Activated CD4-positive, alpha-beta T cell treated with anti-CD3 and anti-CD28 coated beads, Interleukin-10, Interleukin-2, amounts not matched to agents 100 ng/mL and 50 ng/mL, durations not matched to agents 16 hours and 8 hours (primary cell): ENCODE data around the gene VGLL4.
"Not testable (repeated sequence)": the region's sequence is repeated elsewhere in the genome, so short reads cannot be mapped to it uniquely, and the experiment has no call there.

ENCODE experiments used
- DNase-seq: peaks from one replicate; pipeline ENCODE4 v3.0.0-alpha.2; 2020

The VGLL4 gene

GRCh38 chr3:11546657-11547302 lies 96.9 kb downstream of the VGLL4 start:
- DNase-seq: no peak

- DNase-seq: no peak
These were observed 98.4 kb downstream of the VGLL4 start for GRCh38 chr3:11545186-11545851.

DNA sequence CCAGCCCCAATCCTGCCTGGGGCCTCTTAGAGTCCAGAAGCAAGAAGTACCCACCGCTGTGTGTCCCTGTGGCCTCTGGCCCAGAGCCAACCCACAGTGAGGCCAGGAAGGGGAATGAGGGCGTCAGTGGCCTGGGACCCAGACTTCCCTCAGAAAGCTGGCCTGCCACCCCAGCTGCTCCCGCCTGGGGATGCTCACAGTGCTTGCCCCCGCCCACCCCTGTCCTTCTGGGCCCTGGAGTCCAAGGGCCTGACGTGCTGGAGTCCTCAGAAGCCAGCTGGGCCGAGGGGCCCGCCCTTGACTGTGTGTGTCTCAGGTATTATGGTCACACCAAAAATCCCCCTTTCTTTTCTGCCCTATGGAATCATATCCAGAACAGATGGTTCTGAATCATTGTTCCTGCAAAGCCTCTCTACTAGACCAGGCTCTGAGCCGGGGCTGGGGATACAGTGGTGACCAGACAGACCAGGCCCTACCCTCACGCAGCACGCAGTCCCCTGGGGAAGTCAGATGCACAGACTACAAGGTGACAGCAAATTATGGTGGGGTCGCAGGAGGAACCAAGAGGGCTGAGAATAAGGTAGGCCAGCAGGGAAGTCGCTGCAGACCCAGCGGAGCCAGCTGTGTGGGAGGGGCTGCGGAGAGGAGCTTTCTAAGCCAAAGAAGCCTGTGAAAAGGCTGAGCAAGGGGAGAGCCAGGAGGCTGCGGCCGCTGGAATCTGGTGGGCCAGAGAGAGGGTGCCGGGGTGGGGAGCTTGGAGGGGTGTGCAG lies 99.1 kb downstream of the VGLL4 start:
- DNase-seq: no peak

GRCh38 chr3:11543948-11544387 lies 99.7 kb downstream of the VGLL4 start:
- DNase-seq: no peak

- DNase-seq: no peak
These were observed 100.4 kb downstream of the VGLL4 start for GRCh38 chr3:11543141-11543947.

- DNase-seq: no peak
These were observed 101.2 kb downstream of the VGLL4 start for GRCh38 chr3:11542551-11542950.

DNA sequence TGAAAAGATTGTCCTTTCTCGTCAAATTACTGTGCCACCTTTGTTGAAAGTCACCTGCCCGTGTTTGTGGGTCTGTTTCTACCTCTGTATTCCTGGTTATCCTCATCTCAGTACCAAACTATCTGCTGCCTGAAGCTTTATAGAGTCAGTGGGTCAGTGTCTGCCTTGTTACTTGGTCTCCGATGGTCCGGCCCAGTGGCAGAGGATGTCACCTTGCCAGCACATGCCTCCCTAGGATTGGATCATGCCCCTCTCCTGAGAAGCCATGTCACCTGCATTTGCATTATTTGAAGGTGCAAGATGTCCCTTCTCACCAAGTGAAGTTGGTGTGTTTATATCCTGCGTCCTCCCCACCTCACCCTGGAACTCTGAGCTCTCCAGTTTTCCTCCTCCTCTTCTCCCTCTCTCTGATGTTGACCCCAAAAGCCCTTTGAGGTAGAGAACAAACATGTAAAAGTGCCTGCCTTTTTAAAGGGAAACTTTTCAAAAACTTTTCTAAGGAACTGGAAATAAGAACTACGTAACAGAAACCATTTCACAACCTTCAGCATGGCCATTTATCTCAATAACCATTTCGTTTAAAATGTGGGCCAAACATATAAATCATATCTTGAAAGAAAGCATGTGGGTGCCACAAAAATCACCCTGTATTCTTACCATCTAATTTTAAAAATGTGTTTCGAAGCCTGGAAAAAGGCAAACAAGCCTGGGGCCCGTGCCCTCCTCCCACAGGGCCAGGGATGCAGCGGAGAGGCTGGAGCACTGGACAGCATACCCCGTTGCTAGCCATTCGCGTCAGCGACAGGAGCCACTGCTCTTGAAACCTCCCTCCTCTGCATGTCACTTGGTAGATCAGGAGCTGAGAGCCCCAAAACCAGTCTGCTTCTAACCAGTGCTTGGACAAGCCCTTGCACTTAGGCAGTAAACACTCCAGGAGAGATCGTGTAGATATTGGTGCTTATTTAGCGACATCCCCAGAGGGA lies 102.1 kb downstream of the VGLL4 start:
- DNase-seq: no peak

DNA sequence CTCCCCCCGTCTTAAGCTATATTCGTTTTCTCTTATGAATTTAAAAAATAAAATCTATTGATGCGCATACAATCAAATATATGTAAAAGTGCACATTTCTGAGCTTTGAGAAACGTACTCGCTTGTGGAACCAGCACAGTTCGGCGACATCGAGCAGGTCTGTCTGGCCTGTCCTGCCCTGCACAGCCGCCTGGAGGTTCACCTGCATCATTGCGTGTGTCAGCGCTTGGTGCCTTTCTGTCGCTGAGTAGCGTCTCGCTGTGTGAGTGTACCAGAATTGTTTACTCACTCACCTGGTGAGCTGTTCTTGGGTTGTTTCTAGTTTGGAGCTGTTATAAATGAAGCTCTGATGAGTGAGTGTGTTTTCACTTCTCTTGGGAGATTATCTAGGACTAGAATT lies 104.0 kb downstream of the VGLL4 start:
- no peak for DNase-seq

DNA sequence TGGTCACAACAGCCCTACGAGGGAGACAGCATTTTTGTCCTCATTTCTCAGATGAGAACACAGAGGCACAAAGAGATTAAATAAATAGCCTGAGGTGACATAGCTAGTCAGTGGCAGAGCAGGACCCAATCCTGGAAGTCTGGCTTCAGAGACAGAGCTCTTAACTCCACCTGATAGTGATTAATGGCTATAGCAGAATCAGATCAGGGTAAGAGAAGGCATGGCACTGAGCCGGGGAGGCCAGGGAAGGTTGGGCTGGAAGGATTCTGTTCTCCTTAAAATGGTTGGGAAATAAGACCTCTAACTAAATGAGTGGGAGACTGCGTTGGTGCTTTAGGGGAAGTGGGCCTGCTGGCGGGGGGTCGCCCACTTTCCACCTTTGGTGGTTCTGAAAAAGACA lies 104.5 kb downstream of the VGLL4 start:
- DNase-seq: no peak

DNA sequence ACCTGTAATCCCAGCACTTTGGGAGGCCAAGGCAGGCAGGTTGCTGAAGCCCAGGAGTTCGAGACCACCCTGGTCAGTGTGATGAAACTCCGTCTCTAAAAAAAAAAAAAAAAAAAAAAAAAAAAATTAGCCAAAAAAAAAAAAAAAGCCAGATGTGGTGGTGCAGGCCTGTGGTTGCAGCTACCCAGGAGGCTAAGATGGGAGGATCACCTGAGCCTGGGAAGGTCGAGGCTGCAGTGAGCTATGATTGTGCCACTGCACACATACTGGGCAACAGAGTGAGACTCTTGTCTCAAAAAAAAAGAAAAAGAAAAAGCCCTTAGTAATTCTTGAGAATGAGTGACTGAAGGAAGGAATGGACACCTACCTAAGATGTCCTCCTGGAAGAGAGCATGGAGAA lies 105.1 kb downstream of the VGLL4 start:
- no peak for DNase-seq

DNA sequence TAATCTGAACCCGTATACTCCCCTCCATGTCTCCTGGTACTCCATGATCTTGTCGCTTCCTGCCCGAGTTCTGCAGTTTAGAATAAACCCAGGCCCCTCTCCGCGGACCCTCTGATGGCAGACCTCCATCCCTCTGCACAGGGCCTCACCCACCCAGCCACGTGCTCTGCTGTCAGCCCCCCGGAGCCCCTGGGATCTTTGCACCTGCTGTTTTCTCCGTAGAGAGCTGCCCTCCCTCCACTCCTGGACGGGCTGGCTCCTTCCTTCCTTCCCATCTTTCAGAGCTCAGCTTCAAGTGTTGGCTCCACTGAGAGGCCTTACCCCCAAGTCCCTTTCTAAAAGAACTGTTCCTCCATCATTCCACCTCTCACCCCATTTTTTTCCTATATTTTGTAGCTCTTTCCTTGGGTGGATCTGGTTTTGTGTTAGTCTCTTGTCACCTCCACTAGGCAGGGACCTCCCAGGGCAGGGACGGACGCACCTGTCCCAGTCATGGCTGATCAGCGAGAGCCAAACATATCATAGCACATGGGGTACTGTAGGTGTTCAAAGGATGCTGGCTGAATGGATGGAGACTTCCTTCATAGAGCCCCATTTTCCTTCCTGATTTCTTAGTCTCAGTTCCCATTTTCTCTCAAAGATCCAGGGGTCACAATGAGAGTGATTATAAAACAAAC lies 106.6 kb downstream of the VGLL4 start:
- no peak for DNase-seq

- no peak for DNase-seq
These were observed 107.4 kb downstream of the VGLL4 start for GRCh38 chr3:11536132-11536935.

- no peak for DNase-seq
These were observed 108.3 kb downstream of the VGLL4 start for GRCh38 chr3:11535243-11535960.

DNA sequence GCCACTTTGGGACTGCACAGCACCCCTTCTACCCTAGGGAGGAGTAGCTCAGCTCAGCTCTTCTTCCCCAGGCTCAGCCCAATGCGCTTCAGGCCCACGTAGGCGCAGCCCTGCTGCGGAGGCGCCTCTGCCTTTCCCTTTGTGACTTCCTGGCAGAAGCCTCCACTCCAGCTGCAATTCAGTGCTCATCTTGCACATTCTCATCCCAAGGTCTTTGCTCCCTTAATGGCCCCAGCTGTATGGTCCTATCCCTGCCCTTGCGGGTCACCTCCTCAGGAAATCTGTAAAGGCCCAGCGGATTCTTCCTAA lies 109.0 kb downstream of the VGLL4 start:
- no peak for DNase-seq

- DNase-seq: no peak
These were observed 109.5 kb downstream of the VGLL4 start for GRCh38 chr3:11534011-11534792.

- no peak for DNase-seq
These were observed 110.8 kb downstream of the VGLL4 start for GRCh38 chr3:11532931-11533391.

DNA sequence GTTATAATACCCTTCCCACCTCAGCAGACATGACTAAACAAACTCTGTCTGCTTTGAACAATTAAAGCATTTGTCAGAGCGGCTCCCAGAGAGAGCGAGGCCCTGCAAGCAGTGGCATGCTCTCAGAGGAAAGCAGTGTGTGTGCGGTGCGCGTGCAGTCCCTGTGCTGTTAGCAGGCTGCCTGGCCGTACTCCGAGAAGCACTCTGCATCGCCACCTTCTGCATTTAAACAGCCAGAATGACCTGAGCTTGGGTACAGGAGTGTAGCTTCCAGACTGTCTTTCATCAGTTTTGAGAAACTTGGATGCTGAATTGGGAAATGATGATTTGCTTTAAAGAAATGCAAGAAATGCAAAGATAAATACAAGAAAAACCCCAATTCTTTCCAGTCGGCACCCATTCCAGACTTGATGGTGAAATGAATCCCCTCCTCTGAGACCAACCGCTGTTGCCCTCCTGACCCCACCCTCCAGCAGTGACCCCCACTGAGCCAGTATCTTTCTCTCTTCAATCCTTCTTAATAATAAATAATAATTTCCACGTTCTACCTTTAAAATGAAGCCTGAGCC lies 113.5 kb downstream of the VGLL4 start:
- DNase-seq: no peak

DNA sequence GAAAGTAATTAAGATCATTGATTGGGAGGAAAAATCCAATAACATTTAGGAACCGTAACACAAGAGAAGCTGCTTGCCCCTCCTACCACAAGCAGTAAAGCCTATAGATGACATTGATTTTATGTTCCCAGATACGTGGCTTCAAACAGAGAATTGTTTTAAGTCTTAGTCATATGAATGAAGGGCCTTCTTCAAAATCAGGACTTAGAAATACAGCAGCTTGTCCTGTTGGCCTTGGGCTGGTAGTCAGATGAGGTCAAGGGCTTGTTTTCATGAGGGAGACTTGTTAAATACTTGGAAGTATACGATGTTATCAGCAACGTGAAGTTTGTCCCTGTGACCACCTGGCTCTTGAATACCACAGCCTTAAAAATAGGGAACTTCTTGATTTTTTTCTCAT lies 114.4 kb downstream of the VGLL4 start:
- no peak for DNase-seq

DNA sequence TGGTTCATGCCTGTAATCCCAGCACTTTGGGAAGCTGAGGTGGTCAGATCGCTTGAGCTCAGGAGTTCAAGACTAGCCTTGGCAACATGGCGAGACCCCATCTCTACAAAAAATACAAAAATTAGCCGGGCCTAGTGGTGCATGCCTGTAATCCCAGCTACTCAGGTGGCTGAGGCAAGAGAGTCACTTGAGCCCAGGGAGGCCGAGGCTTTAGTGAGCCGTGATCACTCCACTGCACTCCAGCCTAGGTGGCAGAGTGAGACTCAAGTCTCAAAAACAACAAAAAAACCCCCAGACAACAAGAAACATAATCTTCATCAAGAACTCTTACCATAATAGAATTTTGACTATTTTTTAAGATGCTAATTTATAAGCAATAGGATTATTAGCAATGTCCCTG lies 117.6 kb downstream of the VGLL4 start:
- not testable (repeated sequence) for DNase-seq
